Prostate gland (tissue), 2 donors: ENCODE measurements around the gene COG5.

Experiments used
- POLR2A ChIP-seq: fragments of 450-650 bp; IDR thresholded peaks from one replicate; pipeline ENCODE4 v1.6.1; 2016; ENCODE audit warnings: antibody characterized with exemption, mild to moderate bottlenecking
- POLR2AphosphoS5 ChIP-seq: sonication (generic); formaldehyde crosslinking; IDR thresholded peaks from one replicate; pipeline ENCODE4 v1.6.1; 2017; ENCODE audit warnings: antibody characterized with exemption
- TF ChIP-seq, protein P1 (sequence below), 4 experiments: fragments of 200-600 bp in 2 of 4; fragments of 450-650 bp in 2 of 4; sonication (generic) in 2 of 4; IDR thresholded peaks; 1 replicate in 3 of 4; 2 replicates in 1 of 4; pipeline ENCODE4 v1.5.1; 2016 to 2019; ENCODE audit warnings: antibody characterized with exemption in 4 of 4, mild to moderate bottlenecking in 2 of 4, moderate library complexity in 2 of 4

DNA sequence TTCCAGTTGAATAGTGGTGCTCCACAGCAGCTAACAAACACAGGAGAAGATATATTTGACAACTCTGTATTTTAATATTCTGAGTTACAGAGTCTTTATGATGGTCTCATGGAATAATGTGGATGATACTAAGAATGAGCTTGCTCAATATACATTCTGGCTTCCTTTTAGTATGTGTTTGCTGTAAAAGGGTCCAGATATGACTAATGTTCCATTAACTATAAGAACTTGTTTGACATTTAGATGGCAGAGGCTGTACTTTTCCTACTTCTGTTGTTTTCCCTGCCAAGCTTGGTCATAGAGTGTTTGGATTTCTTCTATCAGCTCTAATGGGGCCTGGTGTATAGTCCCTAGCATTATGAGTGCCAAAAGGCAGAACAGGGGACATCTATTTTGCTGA lies 155.4 kb downstream of the COG5 start:
- TF ChIP-seq, protein P1, sequence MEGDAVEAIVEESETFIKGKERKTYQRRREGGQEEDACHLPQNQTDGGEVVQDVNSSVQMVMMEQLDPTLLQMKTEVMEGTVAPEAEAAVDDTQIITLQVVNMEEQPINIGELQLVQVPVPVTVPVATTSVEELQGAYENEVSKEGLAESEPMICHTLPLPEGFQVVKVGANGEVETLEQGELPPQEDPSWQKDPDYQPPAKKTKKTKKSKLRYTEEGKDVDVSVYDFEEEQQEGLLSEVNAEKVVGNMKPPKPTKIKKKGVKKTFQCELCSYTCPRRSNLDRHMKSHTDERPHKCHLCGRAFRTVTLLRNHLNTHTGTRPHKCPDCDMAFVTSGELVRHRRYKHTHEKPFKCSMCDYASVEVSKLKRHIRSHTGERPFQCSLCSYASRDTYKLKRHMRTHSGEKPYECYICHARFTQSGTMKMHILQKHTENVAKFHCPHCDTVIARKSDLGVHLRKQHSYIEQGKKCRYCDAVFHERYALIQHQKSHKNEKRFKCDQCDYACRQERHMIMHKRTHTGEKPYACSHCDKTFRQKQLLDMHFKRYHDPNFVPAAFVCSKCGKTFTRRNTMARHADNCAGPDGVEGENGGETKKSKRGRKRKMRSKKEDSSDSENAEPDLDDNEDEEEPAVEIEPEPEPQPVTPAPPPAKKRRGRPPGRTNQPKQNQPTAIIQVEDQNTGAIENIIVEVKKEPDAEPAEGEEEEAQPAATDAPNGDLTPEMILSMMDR (IDR thresholded peaks at IDR 0.05): no peak
- TF ChIP-seq POLR2AphosphoS5 (no peak), POLR2A (no peak)
